Measurements from ENCODE around the gene CFAP47.
"Not testable (repeated sequence)": the region's sequence is repeated elsewhere in the genome, so short reads cannot be mapped to it uniquely, and the experiment has no call there.

The CFAP47 gene

GRCh38 chrX:36035550-36035949 lies 116.0 kb downstream of the CFAP47 start:
- Histone ChIP-seq H3K79me2 (ENCODE audit: insufficient read depth, low read length) (no peaks in the 10 kb centered on the region), H3K9me2 (replicated peaks; ENCODE audit: insufficient read depth, low read length) (no peaks in the 10 kb centered on the region)
- no peak for TF ChIP-seq CTCF (IDR thresholded peaks at IDR 0.05; ENCODE audit: insufficient read depth, low read length, poor library complexity, severe bottlenecking)
- no peak for TF ChIP-seq EZH2phosphoT487 (conservative IDR thresholded peaks at IDR 0.05; ENCODE audit: low read length)

GRCh38 chrX:36062778-36063177 lies 143.2 kb downstream of the CFAP47 start:
- H3K9me2 ChIP-seq (replicated peaks; ENCODE audit: insufficient read depth, low read length): no peaks in the 10 kb centered on the region
- no peaks in the 10 kb centered on the region for H4K20me1 ChIP-seq (ENCODE audit: low read depth, low read length)
- H3K9me3 ChIP-seq (ENCODE audit: insufficient read depth, low read length): no peaks in the 10 kb centered on the region
- TF ChIP-seq CTCF (IDR thresholded peaks at IDR 0.05; ENCODE audit: insufficient read depth, low read length, poor library complexity, severe bottlenecking): no peak
- TF ChIP-seq EZH2phosphoT487 (conservative IDR thresholded peaks at IDR 0.05; ENCODE audit: low read length): no peak
- H3K4me3 ChIP-seq (ENCODE audit: insufficient read depth, low read length, poor library complexity, severe bottlenecking): no peak overlapping the region
- no peak overlapping the region for H3K27ac ChIP-seq (ENCODE audit: low read depth, low read length)
- H3K9ac ChIP-seq (ENCODE audit: low read length): no peak overlapping the region
- no peak overlapping the region for H3K4me2 ChIP-seq (ENCODE audit: low read depth, low read length, poor library complexity, severe bottlenecking)
- no peaks in the 10 kb centered on the region for H3K36me3 ChIP-seq (ENCODE audit: low read length)
- H3F3A ChIP-seq (ENCODE audit: insufficient read depth): no peaks in the 10 kb centered on the region
- H2AFZ ChIP-seq (ENCODE audit: low read depth, low read length, severe bottlenecking): no peak overlapping the region
- H3K79me2 ChIP-seq (ENCODE audit: insufficient read depth, low read length): no peaks in the 10 kb centered on the region
- no peaks in the 10 kb centered on the region for H3K27me3 ChIP-seq (ENCODE audit: low read length)

More at GRCh38 chrX:36035550-36035949, 116.0 kb downstream of the CFAP47 start:
- Histone ChIP-seq H3K27me3 (ENCODE audit: low read length) (no peaks in the 10 kb centered on the region), H3K36me3 (ENCODE audit: low read length) (no peaks in the 10 kb centered on the region), H3K4me3 (ENCODE audit: insufficient read depth, low read length, poor library complexity, severe bottlenecking) (no peak overlapping the region), H4K20me1 (ENCODE audit: low read depth, low read length) (no peaks in the 10 kb centered on the region), H3F3A (ENCODE audit: insufficient read depth) (no peaks in the 10 kb centered on the region), H3K9me3 (ENCODE audit: insufficient read depth, low read length) (no peaks in the 10 kb centered on the region), H3K4me2 (ENCODE audit: low read depth, low read length, poor library complexity, severe bottlenecking) (no peak overlapping the region), H3K9ac (ENCODE audit: low read length) (no peak overlapping the region), H2AFZ (ENCODE audit: low read depth, low read length, severe bottlenecking) (no peak overlapping the region), H3K27ac (ENCODE audit: low read depth, low read length) (no peak overlapping the region)

- Histone ChIP-seq H3K27ac (ENCODE audit: low read depth, low read length) (no peak overlapping the region), H3K36me3 (ENCODE audit: low read length) (no peaks in the 10 kb centered on the region), H4K20me1 (ENCODE audit: low read depth, low read length) (no peaks in the 10 kb centered on the region), H3K4me3 (ENCODE audit: insufficient read depth, low read length, poor library complexity, severe bottlenecking) (no peak overlapping the region), H3K27me3 (ENCODE audit: low read length) (no peaks in the 10 kb centered on the region), H3F3A (ENCODE audit: insufficient read depth) (no peaks in the 10 kb centered on the region), H3K9me3 (ENCODE audit: insufficient read depth, low read length) (no peaks in the 10 kb centered on the region), H2AFZ (ENCODE audit: low read depth, low read length, severe bottlenecking) (no peak overlapping the region), H3K9ac (ENCODE audit: low read length) (no peak overlapping the region), H3K79me2 (ENCODE audit: insufficient read depth, low read length) (no peaks in the 10 kb centered on the region), H3K4me2 (ENCODE audit: low read depth, low read length, poor library complexity, severe bottlenecking) (no peak overlapping the region), H3K9me2 (replicated peaks; ENCODE audit: insufficient read depth, low read length) (no peaks in the 10 kb centered on the region)
- TF ChIP-seq CTCF (IDR thresholded peaks at IDR 0.05; ENCODE audit: insufficient read depth, low read length, poor library complexity, severe bottlenecking) (no peak), EZH2phosphoT487 (conservative IDR thresholded peaks at IDR 0.05; ENCODE audit: low read length) (no peak)
Observed at GRCh38 chrX:36071061-36071460, 151.5 kb downstream of the CFAP47 start.

GRCh38 chrX:36075009-36075408 lies 155.5 kb downstream of the CFAP47 start:
- H3K9me3 ChIP-seq (ENCODE audit: insufficient read depth, low read length); H3K36me3 ChIP-seq (ENCODE audit: low read length): not testable (repeated sequence)

More at GRCh38 chrX:36075009-36075408, 155.5 kb downstream of the CFAP47 start:
- not testable (repeated sequence) for H3K4me3 ChIP-seq (ENCODE audit: insufficient read depth, low read length, poor library complexity, severe bottlenecking); H2AFZ ChIP-seq (ENCODE audit: low read depth, low read length, severe bottlenecking); H3K79me2 ChIP-seq (ENCODE audit: insufficient read depth, low read length); H3K27me3 ChIP-seq (ENCODE audit: low read length); H3K4me2 ChIP-seq (ENCODE audit: low read depth, low read length, poor library complexity, severe bottlenecking); H3F3A ChIP-seq (ENCODE audit: insufficient read depth); H3K27ac ChIP-seq (ENCODE audit: low read depth, low read length); H3K9me2 ChIP-seq (replicated peaks; ENCODE audit: insufficient read depth, low read length); H4K20me1 ChIP-seq (ENCODE audit: low read depth, low read length); H3K9ac ChIP-seq (ENCODE audit: low read length)

All from SU-DHL-6 (cell line).